ENCODE measurements around the gene EMCN.
"Not testable (repeated sequence)": the region's sequence is repeated elsewhere in the genome, so short reads cannot be mapped to it uniquely, and the experiment has no call there.

The EMCN gene

DNA sequence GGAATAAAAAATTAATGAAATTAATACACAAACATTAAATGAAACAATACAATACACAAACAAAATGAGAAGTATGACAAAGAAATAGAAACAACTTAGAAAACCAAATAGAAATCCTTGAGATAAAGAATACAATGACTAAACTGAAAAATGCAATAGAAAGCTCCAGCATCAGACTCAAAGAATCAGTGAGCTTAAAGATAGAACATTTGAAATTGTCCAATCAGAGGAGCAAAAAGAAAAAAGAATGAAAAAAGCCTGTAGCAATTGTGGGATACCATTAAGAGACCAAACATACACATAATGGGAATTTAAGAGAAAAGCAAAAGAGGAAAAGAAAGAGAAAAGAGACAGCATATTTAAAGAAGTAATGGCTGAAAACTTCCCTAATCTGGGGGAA lies 25.7 kb downstream of the EMCN start:
- DNase-seq (ENCODE audit: low read depth) = no peak

- no peak for DNase-seq (ENCODE audit: low read depth)
Measured at GRCh38 chr4:100489305-100489704, 28.5 kb downstream of the EMCN start.

DNA sequence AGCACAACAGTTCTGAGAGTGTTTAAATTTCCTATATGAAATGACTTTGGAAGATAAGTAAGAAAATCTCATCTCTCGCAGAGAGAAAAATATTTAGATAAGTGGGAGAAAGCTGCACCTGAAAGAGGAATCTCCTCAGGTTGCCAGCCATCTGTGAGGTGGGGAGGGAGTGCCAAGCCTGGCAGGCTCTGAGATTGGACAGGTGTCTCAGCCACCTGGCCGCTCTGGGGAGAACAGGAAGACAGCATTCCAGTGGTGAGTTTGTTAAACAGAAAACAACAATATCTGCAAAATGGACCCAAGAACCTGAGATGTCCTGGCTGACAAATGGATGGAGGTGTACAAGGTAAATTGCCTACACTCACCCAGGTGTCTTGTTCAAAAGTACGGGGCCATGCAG lies 31.3 kb downstream of the EMCN start:
- no peak for DNase-seq (ENCODE audit: low read depth)

DNA sequence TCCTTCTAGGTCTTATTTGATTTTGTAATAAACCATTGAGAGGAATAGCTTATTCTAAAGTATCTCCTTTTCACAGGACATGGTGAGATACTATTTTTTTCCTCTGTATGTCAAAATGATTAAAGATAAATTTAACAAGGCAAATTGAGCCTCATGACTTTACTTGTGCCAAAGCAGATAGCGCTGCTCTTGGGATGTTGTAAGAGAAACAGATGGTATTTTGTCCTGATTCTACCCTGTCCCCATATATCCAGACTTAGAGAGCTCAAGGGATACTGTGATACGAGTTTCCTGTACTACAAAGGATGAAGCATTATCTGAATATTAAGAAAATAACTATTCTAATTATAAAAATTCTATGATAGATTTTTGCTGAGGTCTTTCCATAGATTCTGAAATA lies 34.0 kb downstream of the EMCN start:
- no peak for DNase-seq (ENCODE audit: low read depth)

GRCh38 chr4:100479971-100480370 lies 37.9 kb downstream of the EMCN start:
- no peak for DNase-seq (ENCODE audit: low read depth)

DNA sequence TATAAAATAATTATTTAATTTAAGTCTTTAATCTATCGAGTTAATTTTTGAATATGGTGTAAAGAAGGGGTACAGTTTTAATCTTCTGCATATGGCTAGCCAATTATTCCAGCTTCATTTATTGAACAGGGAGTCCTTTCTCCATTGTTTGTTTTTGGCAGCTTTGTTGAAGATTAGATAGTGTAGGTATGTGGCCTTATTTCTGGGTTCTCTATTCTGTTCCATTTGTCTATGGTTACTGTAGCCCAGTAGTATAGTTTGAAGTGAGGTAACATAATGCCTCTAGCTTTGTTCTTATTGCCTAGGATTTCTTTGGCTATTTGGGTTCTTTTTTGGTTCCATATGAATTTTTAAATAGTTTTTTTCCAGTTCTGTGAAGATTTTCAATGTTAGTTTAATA lies 48.3 kb downstream of the EMCN start:
- DNase-seq (ENCODE audit: low read depth) = no peak

DNA sequence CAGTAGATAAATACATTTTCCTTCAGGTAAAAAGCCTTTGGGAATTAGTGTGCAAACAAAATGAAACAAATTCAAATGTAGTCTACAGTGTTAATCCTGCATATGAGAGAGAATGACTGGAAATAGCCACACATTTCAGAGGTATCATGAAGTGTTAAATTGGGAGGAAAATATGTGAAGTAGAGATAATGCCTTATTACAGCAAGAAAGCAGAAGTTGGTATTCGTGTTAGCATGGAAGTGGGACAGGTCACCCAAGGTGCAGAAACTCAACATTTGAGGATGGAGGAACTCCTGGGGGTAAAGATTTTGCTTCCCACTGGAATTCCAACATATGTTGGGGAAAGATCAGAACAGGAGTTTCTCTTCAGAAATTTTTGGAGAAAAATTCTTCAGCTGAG lies 51.3 kb downstream of the EMCN start:
- DNase-seq (ENCODE audit: low read depth) = no peak

GRCh38 chr4:100461807-100462605 lies 55.8 kb downstream of the EMCN start:
- DNase-seq (ENCODE audit: low read depth) = no peak

- DNase-seq (ENCODE audit: low read depth) = no peak
Measured at GRCh38 chr4:100450449-100450848, 67.4 kb downstream of the EMCN start.

DNA sequence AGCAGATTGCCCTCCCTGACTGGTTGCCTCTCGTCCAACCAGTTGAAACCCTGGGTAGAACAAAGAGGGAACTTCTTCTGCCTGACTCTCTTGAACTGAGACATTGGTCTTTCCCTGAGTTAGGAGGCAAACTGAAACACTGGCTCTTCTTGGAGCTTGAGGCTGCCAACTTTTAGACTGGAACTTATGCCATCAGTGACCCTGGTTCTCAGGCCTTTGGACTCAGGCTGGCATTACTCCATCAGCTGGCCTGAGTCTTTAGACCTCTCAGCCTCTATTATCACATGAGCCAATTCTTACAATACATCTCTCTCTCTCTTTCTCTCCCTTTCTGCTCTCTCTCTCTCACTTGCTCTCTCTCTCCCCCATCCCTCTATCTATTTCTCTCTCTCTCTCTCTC lies 86.4 kb downstream of the EMCN start:
- no peak for DNase-seq (ENCODE audit: low read depth)

DNA sequence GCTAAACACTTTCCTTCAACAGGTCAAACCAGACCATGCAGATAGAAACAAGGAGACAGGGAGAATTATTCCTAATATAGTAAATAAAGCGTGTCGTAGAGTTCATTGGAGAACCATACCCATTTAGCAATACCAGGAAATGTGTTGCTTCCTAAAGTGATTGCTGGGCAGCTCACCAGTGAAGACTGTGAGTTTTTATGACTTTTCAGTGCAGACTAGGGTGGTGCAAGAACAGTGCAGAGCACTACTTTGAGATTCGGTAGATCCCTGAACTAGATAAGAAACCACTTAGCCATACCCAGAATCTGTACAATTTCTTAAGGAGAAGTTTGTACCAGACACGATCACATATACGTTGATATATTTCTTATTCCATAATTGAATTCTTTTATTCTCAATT lies 87.4 kb downstream of the EMCN start:
- no peak for DNase-seq (ENCODE audit: low read depth)

- DNase-seq (ENCODE audit: low read depth) = no peak
Measured at GRCh38 chr4:100429616-100430015, 88.2 kb downstream of the EMCN start.

- no peak for DNase-seq (ENCODE audit: low read depth)
Measured at GRCh38 chr4:100428051-100428450, 89.8 kb downstream of the EMCN start.

DNA sequence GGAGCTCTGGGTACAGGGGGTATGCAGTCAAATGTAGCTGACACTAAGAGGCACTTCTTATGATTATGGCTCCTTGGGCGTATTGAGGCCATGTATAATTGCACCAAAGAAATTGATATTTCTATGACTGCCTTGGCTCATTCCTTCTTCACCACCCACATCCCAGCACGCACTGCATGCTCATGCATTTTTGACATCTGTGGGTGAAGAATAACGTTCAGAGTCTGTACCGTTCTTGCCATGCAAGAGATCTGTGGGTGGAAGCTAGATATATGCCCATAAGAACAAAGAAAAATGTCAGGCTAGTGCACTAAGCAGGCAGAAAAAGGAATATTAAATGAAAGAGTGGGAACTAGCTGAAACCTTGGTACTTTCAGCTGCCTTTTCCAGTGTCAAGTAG lies 93.4 kb downstream of the EMCN start:
- no peak for DNase-seq (ENCODE audit: low read depth)

DNA sequence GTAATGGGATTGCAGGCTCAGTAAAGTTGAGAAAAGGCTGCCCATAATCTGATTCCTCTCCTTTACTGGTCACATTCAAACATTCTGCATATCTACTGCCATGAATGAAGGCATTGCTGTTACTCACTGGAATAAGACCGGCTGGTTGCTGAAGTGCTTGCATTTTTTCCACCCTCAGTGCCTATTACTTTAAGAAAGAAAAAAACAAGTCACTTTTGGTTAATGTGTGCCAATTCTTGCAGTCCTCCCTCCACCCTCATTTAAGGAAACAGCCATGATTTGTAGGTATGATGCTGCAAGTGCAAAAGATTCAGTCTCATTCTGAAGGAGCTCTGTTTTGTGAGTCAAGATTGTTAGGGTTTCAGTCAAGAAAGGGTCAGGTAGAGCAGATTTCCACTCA lies 94.9 kb downstream of the EMCN start:
- DNase-seq (ENCODE audit: low read depth) = no peak

DNA sequence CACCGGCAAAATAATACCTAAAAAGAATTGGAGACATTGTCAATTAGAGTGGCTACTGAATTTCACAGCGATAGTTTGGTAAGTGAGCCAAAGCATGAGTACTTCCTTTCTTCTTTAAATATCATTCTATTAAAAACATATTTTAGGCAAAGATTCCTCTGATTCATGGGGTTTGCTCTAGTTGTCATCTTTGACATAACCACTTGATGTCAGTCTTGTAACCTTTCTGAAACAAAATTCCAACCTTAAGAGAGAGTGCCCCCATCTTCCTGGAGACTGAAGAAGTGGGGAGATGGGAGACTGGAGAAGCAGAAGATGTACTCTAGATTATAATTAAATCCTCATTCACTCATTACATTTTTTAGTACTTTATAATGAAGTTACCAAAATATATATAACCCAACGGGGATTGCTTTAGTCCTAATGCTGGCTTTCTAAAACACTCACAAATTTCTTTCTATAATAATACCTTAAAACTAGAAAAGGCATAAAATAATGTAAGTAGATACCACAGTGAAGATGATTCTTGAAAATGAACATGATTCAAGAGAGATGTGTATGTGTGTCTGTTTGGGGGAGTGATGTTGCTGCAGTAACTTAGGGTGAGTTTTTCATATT lies 96.4 kb downstream of the EMCN start:
- DNase-seq (ENCODE audit: low read depth) = no peak

DNA sequence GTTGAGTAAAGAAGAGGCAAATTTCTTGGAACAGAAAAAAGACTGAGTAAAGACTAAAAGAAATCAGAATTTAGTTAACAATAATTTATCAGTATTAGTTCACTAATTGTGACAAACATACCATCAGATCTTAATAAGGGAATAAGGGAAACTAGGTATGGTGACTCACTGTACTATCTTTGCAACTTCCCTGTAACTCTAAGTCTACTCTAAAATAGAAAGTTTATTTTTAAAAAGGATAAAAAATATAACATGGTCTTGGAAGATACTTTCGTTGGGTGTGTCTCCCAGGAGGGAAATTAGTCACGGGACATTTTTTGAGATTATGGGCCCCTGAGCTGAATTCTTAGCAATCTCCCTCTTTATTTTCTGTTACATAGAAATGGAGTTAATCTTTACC lies 97.3 kb downstream of the EMCN start:
- DNase-seq (ENCODE audit: low read depth) = no peak

GRCh38 chr4:100417565-100417964 lies 100.3 kb downstream of the EMCN start:
- DNase-seq (ENCODE audit: low read depth) = no peak

- no peak for DNase-seq (ENCODE audit: low read depth)
Measured at GRCh38 chr4:100414016-100414790, 103.6 kb downstream of the EMCN start.

DNA sequence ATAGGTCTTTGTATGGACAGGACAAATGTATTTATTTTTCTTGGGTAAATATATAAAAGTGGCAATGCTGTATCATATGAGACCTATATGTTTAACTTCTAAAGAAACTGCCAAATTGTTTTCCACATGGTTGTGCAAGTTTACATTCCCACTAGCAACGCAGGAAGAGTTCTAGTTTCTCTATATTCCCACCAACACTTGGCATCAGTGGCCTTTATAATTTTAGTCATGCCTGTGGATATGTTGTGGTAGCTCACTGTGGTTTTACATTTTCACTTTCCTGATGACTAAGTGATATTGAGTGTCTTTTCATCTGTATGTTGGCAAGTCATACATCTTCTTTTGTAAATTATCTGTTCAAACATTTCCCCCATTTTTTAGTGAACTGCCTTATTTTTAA lies 126.0 kb downstream of the EMCN start:
- DNase-seq (ENCODE audit: low read depth) = no peak

GRCh38 chr4:100391086-100391485 lies 126.7 kb downstream of the EMCN start:
- DNase-seq (ENCODE audit: low read depth) = no peak

DNA sequence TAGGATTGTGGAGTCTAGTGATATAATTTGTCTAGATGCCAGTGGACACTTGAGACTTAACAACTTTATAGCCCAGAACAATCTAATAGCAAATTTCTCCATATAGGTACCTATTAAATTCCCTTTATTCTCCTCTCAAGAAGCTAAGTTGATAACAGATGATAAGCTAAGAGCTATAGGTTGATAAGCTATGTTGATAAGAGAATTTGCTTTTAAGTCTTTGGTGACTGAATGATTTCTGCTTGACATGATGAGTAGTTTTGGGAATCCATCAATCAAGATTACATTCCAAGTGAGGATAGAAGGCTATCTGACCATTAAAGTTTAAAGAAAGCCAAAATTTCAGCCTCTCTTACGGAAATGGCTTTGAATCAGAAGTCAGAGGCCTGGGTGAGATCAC lies 131.6 kb downstream of the EMCN start:
- DNase-seq (ENCODE audit: low read depth) = no peak

GRCh38 chr4:100380401-100380800 lies 137.4 kb downstream of the EMCN start:
- not testable (repeated sequence) for DNase-seq (ENCODE audit: low read depth)
